K562 (cell line): ENCODE measurements around the gene TGFBR2. TPM values are rescaled to one million over a fixed set of nuclear protein-coding genes. Genes with fewer than 3 reads are reported as not detected.

Source experiments
- ATAC-seq: fragments of 200-7000 bp; cut with Tn5 transposase; 3 replicates; pipeline ENCODE4 v1.9.1; 2020; ENCODE audit warnings: moderate library complexity
- BruUV-seq: library from RNA; stranded (reverse); fragments of 400-500 nt; replicated peaks from 2 replicates; lab custom pipeline; 2021; lab: Mats Ljungman, UMichigan
- CTCF ChIA-PET: fragments of 300-600 bp; formaldehyde crosslinking; extraction: SDS; loops from one replicate; lab custom pipeline; 2021; ENCODE audit warnings: low intra/inter-chr PET ratio; lab: Yijun Ruan, JAX
- POLR2A ChIA-PET: fragments of 300-600, 350-650 bp; sonication (Branson Sonifier 250); formaldehyde crosslinking; extraction: SDS; loops from one replicate; lab custom pipeline; 2021; ENCODE audit warnings: antibody characterized with exemption, inconsistent platforms; lab: Yijun Ruan, JAX
- DNase-seq, 4 experiments: peaks; one replicate each; pipeline versions ENCODE4 v3.0.0 to v3.0.0-alpha.2; 2011 to 2018; ENCODE audit warnings: low spot score in 3 of 4, mixed read lengths in 3 of 4; ENCODE audit errors: extremely low read depth in 1 of 4
- FAIRE-seq: peaks from 2 replicates; lab custom pipeline; 2011; peaks lifted over from hg19 to GRCh38; lab: Jason Lieb, UNC
- H2AFZ ChIP-seq: 2 replicates; pipeline ENCODE4 v1.6.0; 2011; ENCODE audit warnings: low read depth, low read length, control low read depth, inconsistent platforms
- H3K27ac ChIP-seq: fragments of 200-600 bp; 3 replicates; pipeline ENCODE4 v1.8.0; 2011; ENCODE audit warnings: low read depth, mild to moderate bottlenecking, control low read depth, inconsistent platforms, low read length, moderate library complexity, mixed read lengths; ENCODE audit errors: extremely low read depth
- H3K27me3 ChIP-seq, 2 experiments: fragments of 300-600 bp in 1 of 2; 2 replicates in 1 of 2; 3 replicates in 1 of 2; pipeline versions ENCODE4 v1.6.0 to v1.8.0; 2011; ENCODE audit warnings: inconsistent platforms in 2 of 2, low read length in 2 of 2, mild to moderate bottlenecking in 1 of 2, mixed read lengths in 1 of 2, moderate library complexity in 1 of 2; ENCODE audit not compliant: control insufficient read depth in 2 of 2, insufficient read depth in 2 of 2
- H3K36me3 ChIP-seq: fragments of 300-600 bp; 3 replicates; pipeline ENCODE4 v1.8.0; 2011; ENCODE audit warnings: mild to moderate bottlenecking, low read length, inconsistent platforms; ENCODE audit not compliant: control insufficient read depth, insufficient read depth
- H3K4me1 ChIP-seq, 2 experiments: fragments of 200-600 bp in 1 of 2; replicated peaks in 1 of 2; 2 replicates in 1 of 2; 3 replicates in 1 of 2; pipeline versions ENCODE4 v1.5.1 to v1.8.0; 2011; ENCODE audit warnings: inconsistent platforms in 2 of 2, low read length in 2 of 2, mild to moderate bottlenecking in 1 of 2, mixed read lengths in 1 of 2, moderate library complexity in 1 of 2; ENCODE audit not compliant: control insufficient read depth in 2 of 2, insufficient read depth in 2 of 2
- H3K4me2 ChIP-seq: 2 replicates; pipeline ENCODE4 v1.6.1; 2011; ENCODE audit warnings: low read length, control low read depth, inconsistent platforms, mixed read lengths; ENCODE audit not compliant: insufficient read depth
- H3K4me3 ChIP-seq: fragments of 200-600 bp; sonication (generic), shearing (Covaris generic); 2 replicates; pipeline ENCODE4 v1.5.1; 2016; ENCODE audit warnings: control low read depth, inconsistent platforms
- H3K79me2 ChIP-seq: fragments of 200-600 bp; 3 replicates; pipeline ENCODE4 v1.8.0; 2011; ENCODE audit warnings: low read length, inconsistent platforms; ENCODE audit not compliant: control insufficient read depth, insufficient read depth
- H3K9ac ChIP-seq, 2 experiments: 2 replicates each; pipeline versions ENCODE4 v1.6.0 to v1.6.1; 2011; ENCODE audit warnings: low read depth in 2 of 2, low read length in 2 of 2, control low read depth in 1 of 2, inconsistent platforms in 1 of 2, mild to moderate bottlenecking in 1 of 2, mixed read lengths in 1 of 2; ENCODE audit not compliant: insufficient read depth in 1 of 2
- H3K9me1 ChIP-seq: one replicate; pipeline ENCODE4 v1.6.0; 2011; ENCODE audit warnings: inconsistent platforms, mild to moderate bottlenecking, low read length, moderate library complexity; ENCODE audit not compliant: control insufficient read depth, insufficient read depth
- H3K9me3 ChIP-seq: replicated peaks from 2 replicates; pipeline ENCODE4 v1.5.1; 2011; ENCODE audit warnings: low read depth, low read length, inconsistent platforms; ENCODE audit not compliant: control insufficient read depth, insufficient read depth
- H4K20me1 ChIP-seq: replicated peaks from 2 replicates; pipeline ENCODE4 v1.6.1; 2011; ENCODE audit warnings: low read length, inconsistent platforms, mixed read lengths; ENCODE audit not compliant: control insufficient read depth, insufficient read depth
- CTCFL ChIP-seq: IDR thresholded peaks from 2 replicates; pipeline ENCODE4 v1.6.1; 2011; ENCODE audit warnings: borderline replicate concordance, low read depth, mild to moderate bottlenecking, moderate library complexity, low read length; ENCODE audit not compliant: insufficient read depth, poor library complexity, severe bottlenecking
- FUS ChIP-seq: fragments of 200-400 bp; formaldehyde crosslinking; optimal IDR thresholded peaks from 2 replicates; pipeline ENCODE3; 2017; ENCODE audit warnings: low read depth, low read length
- GTF2F1 ChIP-seq: IDR thresholded peaks from 2 replicates; pipeline ENCODE4 v1.6.1; 2011; ENCODE audit warnings: low read depth, low read length, improper control_type of control experiment
- HDGF ChIP-seq: fragments of 450-650 bp; IDR thresholded peaks from 2 replicates; pipeline ENCODE4 v1.6.1; 2016
- MCM2 ChIP-seq: fragments of 450-650 bp; IDR thresholded peaks from 2 replicates; pipeline ENCODE4 v1.6.1; 2017; ENCODE audit warnings: low read depth, mild to moderate bottlenecking
- MXI1 ChIP-seq: IDR thresholded peaks from 2 replicates; pipeline ENCODE4 v1.6.1; 2011; ENCODE audit warnings: low read depth, mild to moderate bottlenecking, improper control_type of control experiment, low read length
- NR4A1 ChIP-seq, 2 experiments: fragments of 250-450 bp in 1 of 2; fragments of 450-650 bp in 1 of 2; sonication (Bioruptor Pico) in 1 of 2; IDR thresholded peaks; 2 replicates each; pipeline versions ENCODE4 v1.4.0 to v1.6.1; 2016 to 2020; ENCODE audit warnings: mild to moderate bottlenecking in 2 of 2, missing compliant biosample characterization in 1 of 2, missing genetic modification characterization in 1 of 2, moderate library complexity in 1 of 2
- OTX1 ChIP-seq: fragments of 450-650 bp; formaldehyde crosslinking; IDR thresholded peaks from 2 replicates; pipeline ENCODE4 v1.4.0; 2022; ENCODE audit warnings: mild to moderate bottlenecking
- PHB ChIP-seq: fragments of 250-450 bp; sonication (Bioruptor Pico); IDR thresholded peaks from 2 replicates; pipeline ENCODE4 v1.5.0; 2021
- RB1 ChIP-seq: fragments of 450-650 bp; IDR thresholded peaks from 2 replicates; pipeline ENCODE4 v1.6.1; 2017; ENCODE audit warnings: low read depth, mild to moderate bottlenecking
- SNRNP70 ChIP-seq: fragments of 200-400 bp; formaldehyde crosslinking; optimal IDR thresholded peaks from 2 replicates; pipeline ENCODE3; 2017; ENCODE audit warnings: low read depth, low read length
- TARDBP ChIP-seq: fragments of 450-650 bp; IDR thresholded peaks from 2 replicates; pipeline ENCODE4 v1.6.1; 2016
- YBX1 ChIP-seq: fragments of 450-650 bp; IDR thresholded peaks from 2 replicates; pipeline ENCODE4 v1.7.1; 2016; ENCODE audit warnings: mild to moderate bottlenecking
- ZNF121 ChIP-seq: sonication (generic); formaldehyde crosslinking; conservative IDR thresholded peaks from 2 replicates; pipeline ENCODE4 v1.8.0; 2022; ENCODE audit warnings: missing genetic modification reagents
- ZNF23 ChIP-seq: fragments of 250-450 bp; sonication (Bioruptor Pico); IDR thresholded peaks from 2 replicates; pipeline ENCODE4 v1.4.0; 2020; ENCODE audit warnings: mild to moderate bottlenecking
- ZNF57 ChIP-seq: fragments of 450-650 bp; formaldehyde crosslinking; IDR thresholded peaks from 2 replicates; pipeline ENCODE4 v1.4.0; 2020; ENCODE audit warnings: mild to moderate bottlenecking, moderate library complexity
- ZNF609 ChIP-seq: sonication (generic); formaldehyde crosslinking; IDR thresholded peaks from 2 replicates; pipeline ENCODE4 v1.8.1; 2023; ENCODE audit warnings: missing genetic modification reagents, mild to moderate bottlenecking, borderline replicate concordance
- WGBS: fragments of 100-300 bp; shearing (Covaris generic); methylation state at CpG from one replicate; pipeline ENCODE4 v1.1.6; 2016; ENCODE audit warnings: low coverage, mixed read lengths; ENCODE audit not compliant: insufficient coverage; ENCODE audit errors: missing lambda C conversion rate; 5-methylcytosine and 5-hydroxymethylcytosine counted together
- in situ Hi-C: fragments of 300-500 bp; cut with MboI; formaldehyde crosslinking; loops from 4 replicates; pipeline ENCODE4 v1.15.0; 2018; ENCODE audit warnings: inconsistent platforms, mixed read lengths
- intact Hi-C: fragments of 100-400 bp; cut with micrococcal nuclease; formaldehyde crosslinking; loops from 2 replicates; pipeline ENCODE4 v1.14.2; 2022
- polyA plus RNA-seq, 8 experiments: library from polyadenylated mRNA; depleted of rRNA in 4 of 8; stranded (reverse) in 5 of 8; unstranded in 3 of 8; fragments of >200 nt; fragmentation: Nextera tagmentation in 2 of 8; fragmentation: Illumina TruSeq in 1 of 8; extraction: Ambion mirVana in 2 of 8; extraction: Trizol in 1 of 8; gene quantifications; 2 replicates each; pipeline versions ENCODE4 v1.2.1 to v1.2.3, GENCODE V29; 2011 to 2014; ENCODE audit warnings: inconsistent platforms in 1 of 8, missing spikeins in 1 of 8
- total RNA-seq, 7 experiments: library from RNA; depleted of rRNA in 6 of 7; stranded (reverse); fragments of >200 nt in 6 of 7; fragmentation: Illumina TruSeq in 2 of 7; extraction: Trizol in 2 of 7; gene quantifications; 2 replicates each; pipeline versions ENCODE4 v1.2.1 to v1.2.3, GENCODE V29; 2011 to 2021; ENCODE audit warnings: low replicate concordance in 1 of 7
- TF ChIP-seq, protein P1 (sequence below): IDR thresholded peaks from 2 replicates; pipeline ENCODE4 v1.6.1; 2011; ENCODE audit not compliant: insufficient read length; ENCODE audit errors: extremely low read depth

TGFBR2 gene
- total and polyA plus RNA-seq, 9 of the 15 experiments (the other 6 are each of a cell fraction or from before 2014, with no cell fraction given): 0.11 to 0.84 (median 0.24) TPM

DNA sequence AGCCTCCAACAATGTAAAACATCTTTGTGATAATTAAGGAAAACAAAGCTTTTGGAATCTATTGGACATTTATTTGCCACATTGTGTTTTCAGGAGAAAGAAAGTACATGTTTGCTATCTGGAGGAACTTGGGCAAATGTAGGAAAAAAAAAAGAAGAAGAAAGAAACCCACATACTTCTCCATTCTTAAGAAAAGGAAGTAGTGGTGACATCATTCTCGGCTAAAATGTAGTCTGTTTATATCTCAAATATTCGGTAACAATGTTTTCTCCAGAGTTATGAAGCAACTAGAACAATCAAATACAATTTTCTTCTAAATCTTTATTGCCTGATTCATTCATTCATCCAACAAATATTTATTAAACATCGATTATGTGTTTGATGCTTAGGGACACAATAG is 2.3 kb upstream of the TGFBR2 start:
- BruUV-seq: no TSS peak
- in situ Hi-C loops (no loop called here), intact Hi-C loops (no loop called here)
- no peak overlapping the region for H3K27ac ChIP-seq
- no peaks in the 10 kb centered on the region; a peak in 1 of 5 replicates for H3K27me3 ChIP-seq
- peaks cover 0 to 10% of the 10 kb centered on the region in 2 experiments; a peak in 1 of 5 replicates for H3K4me1 ChIP-seq
- H3K9ac ChIP-seq: no peak overlapping the region
- DNase-seq (no peak), FAIRE-seq (no peak), ATAC-seq (no peak)
- POLR2A ChIA-PET: no interaction called here
- no peaks in the 10 kb centered on the region for H3K36me3 ChIP-seq
- no peaks in the 10 kb centered on the region for H3K79me2 ChIP-seq
- WGBS: 0% methylated on average over 3 of the region's 3 CpGs
- no peak overlapping the region for H3K4me3 ChIP-seq
- H2AFZ ChIP-seq: no peak overlapping the region
- H4K20me1 ChIP-seq: no peaks in the 10 kb centered on the region
- no peaks in the 10 kb centered on the region for H3K9me1 ChIP-seq
- TF ChIP-seq MCM2 (no peak), OTX1 (CRISPR knock-in tag) (no peak), YBX1 (no peak), PHB (no peak), GTF2F1 (no peak), NR4A1 (CRISPR knock-in tag; IDR thresholded peaks at IDR 0.05) (no peak), NR4A1 (tag; IDR thresholded peaks at IDR 0.05) (no peak), ZNF23 (no peak), ZNF609 (no peak), TARDBP (no peak), ZNF121 (CRISPR knock-in tag) (no peak), RB1 (no peak), MXI1 (no peak), FUS (no peak), HDGF (no peak), CTCFL (no peak), SNRNP70 (no peak), ZNF57 (CRISPR knock-in tag) (no peak)
- TF ChIP-seq, protein P1, sequence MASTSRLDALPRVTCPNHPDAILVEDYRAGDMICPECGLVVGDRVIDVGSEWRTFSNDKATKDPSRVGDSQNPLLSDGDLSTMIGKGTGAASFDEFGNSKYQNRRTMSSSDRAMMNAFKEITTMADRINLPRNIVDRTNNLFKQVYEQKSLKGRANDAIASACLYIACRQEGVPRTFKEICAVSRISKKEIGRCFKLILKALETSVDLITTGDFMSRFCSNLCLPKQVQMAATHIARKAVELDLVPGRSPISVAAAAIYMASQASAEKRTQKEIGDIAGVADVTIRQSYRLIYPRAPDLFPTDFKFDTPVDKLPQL: no peak
- no peaks in the 10 kb centered on the region for H3K9me3 ChIP-seq
- CTCF ChIA-PET: no interaction called here
- no peak overlapping the region for H3K4me2 ChIP-seq
